Heart left ventricle (tissue), 13 donors: ENCODE measurements around the gene NR3C1.

ENCODE experiments used
- CTCF ChIP-seq, 12 donors: fragments of 200-600 bp; sonication (generic) in 4 of 12; IDR thresholded peaks; one replicate each; pipeline versions ENCODE4 v1.5.0 to v1.8.0; 2018 to 2022; ENCODE audit warnings: antibody characterized with exemption in 12 of 12, mild to moderate bottlenecking in 5 of 12
- POLR2A ChIP-seq, 2 donors: fragments of 450-650 bp; IDR thresholded peaks; one replicate each; pipeline ENCODE4 v1.6.1; 2017; ENCODE audit warnings: antibody characterized with exemption in 2 of 2, mild to moderate bottlenecking in 2 of 2, moderate library complexity in 2 of 2
- donor health status: ischemic (EF 13 %, LVEDD 7.1; RV severe dilation, severe dysfunction).
- donor health status: DM: no; HTN: yes; CAD: no.
- donor health status: DM: no; HTN: no; CAD: no.
- donor health status: ischemic (EF 25% LVEDD 6.9; RV normal size, moderate dysfunction).
- donor health status: ischemic (EF 25% LVEDD 5.7; RV mildly dilated, moderate dysfunction).
- donor health status: ischemic (EF 35%, LVEDD 5.7; RV mildly dilated, moderate dysfunction).
- donor health status: nonischemic (EF 11% LVEDD 7.7; RV severe dilation, severe dysfunction).
- donor health status: DM: yes; HTN: yes; CAD: no.
- donor health status: PGD.
- donor health status: ischemic (EF 29% LVEDD 5.4; RV normal size, mild dysfunction).
- donor health status: nonischemic (EF 23%, LVEDD 6.1; RV moderate dilation, normal function).

- TF ChIP-seq CTCF (IDR thresholded peaks at IDR 0.05) (no peak), POLR2A (IDR thresholded peaks at IDR 0.05) (no peak)
Measured at GRCh38 chr5:143234162-143234842, 169.2 kb downstream of the NR3C1 start.
